WTC11 (cell line): ENCODE results near the gene RLF.

ENCODE experiments used
- AFF4 ChIP-seq: sonication (generic); formaldehyde crosslinking; IDR thresholded peaks from 2 replicates; pipeline ENCODE4 v1.8.1; 2023; ENCODE audit warnings: mild to moderate bottlenecking, missing genetic modification reagents, borderline replicate concordance
- ARID4B ChIP-seq: sonication (generic); formaldehyde crosslinking; IDR thresholded peaks from 2 replicates; pipeline ENCODE4 v1.8.0; 2023; ENCODE audit warnings: missing genetic modification reagents, mild to moderate bottlenecking, borderline replicate concordance
- CTCF ChIP-seq: fragments of 200-600 bp; IDR thresholded peaks from 2 replicates; pipeline ENCODE4 v1.8.0; 2022; ENCODE audit warnings: antibody characterized with exemption
- ELF4 ChIP-seq: sonication (generic); formaldehyde crosslinking; IDR thresholded peaks from 2 replicates; pipeline ENCODE4 v1.8.1; 2022; ENCODE audit warnings: low read depth, mild to moderate bottlenecking, moderate library complexity, missing genetic modification reagents
- ESRRA ChIP-seq: sonication (generic); formaldehyde crosslinking; IDR thresholded peaks from 2 replicates; pipeline ENCODE4 v1.8.1; 2022; ENCODE audit warnings: mild to moderate bottlenecking, missing genetic modification reagents, borderline replicate concordance
- ETV6 ChIP-seq: sonication (generic); formaldehyde crosslinking; IDR thresholded peaks from 2 replicates; pipeline ENCODE4 v1.8.1; 2022; ENCODE audit warnings: mild to moderate bottlenecking, missing genetic modification reagents
- GABPB1 ChIP-seq: sonication (generic); formaldehyde crosslinking; IDR thresholded peaks from 2 replicates; pipeline ENCODE4 v1.8.1; 2023; ENCODE audit warnings: mild to moderate bottlenecking, missing genetic modification reagents
- JUN ChIP-seq: sonication (generic); formaldehyde crosslinking; IDR thresholded peaks from 2 replicates; pipeline ENCODE4 v1.8.0; 2023; ENCODE audit warnings: mild to moderate bottlenecking, missing genetic modification reagents
- KAT7 ChIP-seq: sonication (generic); formaldehyde crosslinking; IDR thresholded peaks from 2 replicates; pipeline ENCODE4 v1.8.1; 2023; ENCODE audit warnings: missing genetic modification reagents, mild to moderate bottlenecking, borderline replicate concordance
- NR3C1 ChIP-seq: sonication (generic); formaldehyde crosslinking; conservative IDR thresholded peaks from 2 replicates; pipeline ENCODE4 v1.8.1; 2023; ENCODE audit warnings: low read depth, mild to moderate bottlenecking, missing genetic modification reagents
- SMAD4 ChIP-seq: sonication (generic); formaldehyde crosslinking; IDR thresholded peaks from 2 replicates; pipeline ENCODE4 v1.8.0; 2022; ENCODE audit warnings: mild to moderate bottlenecking, missing genetic modification reagents
- SOX15 ChIP-seq: fragments of 250-450 bp; sonication (Bioruptor Pico); IDR thresholded peaks from 2 replicates; pipeline ENCODE4 v1.9.0; 2021; ENCODE audit warnings: mild to moderate bottlenecking
- ZBTB43 ChIP-seq: sonication (generic); formaldehyde crosslinking; IDR thresholded peaks from 2 replicates; pipeline ENCODE4 v1.8.1; 2023; ENCODE audit warnings: mild to moderate bottlenecking, missing genetic modification reagents
- TF ChIP-seq, protein P1 (sequence below): sonication (generic); formaldehyde crosslinking; IDR thresholded peaks from 2 replicates; pipeline ENCODE4 v1.8.0; 2023; ENCODE audit warnings: missing genetic modification reagents

DNA sequence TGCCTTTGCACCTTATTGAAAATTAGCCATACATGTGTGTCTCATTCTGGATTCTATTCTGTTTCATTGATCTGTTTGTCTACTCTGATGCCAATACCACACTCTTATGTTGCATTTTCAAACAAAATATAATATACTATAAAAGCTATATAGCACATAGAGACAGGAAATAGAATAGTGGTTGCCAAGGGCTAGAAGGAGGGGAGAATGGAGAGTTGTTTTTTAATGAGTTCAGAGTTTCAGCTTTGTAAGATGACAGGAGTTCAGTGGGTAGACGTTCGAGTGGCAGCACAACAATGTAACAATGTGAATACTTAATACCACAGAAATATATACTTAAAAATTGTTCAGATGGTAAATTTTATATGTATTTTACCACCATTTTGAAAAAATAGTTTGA, 17.0 kb downstream of the RLF start:
- TF ChIP-seq ZBTB43 (CRISPR knock-in tag): no peak
- TF ChIP-seq CTCF: no peak
- no peak for TF ChIP-seq ESRRA (CRISPR knock-in tag)
- TF ChIP-seq ARID4B (CRISPR knock-in tag): no peak
- TF ChIP-seq, protein P1, sequence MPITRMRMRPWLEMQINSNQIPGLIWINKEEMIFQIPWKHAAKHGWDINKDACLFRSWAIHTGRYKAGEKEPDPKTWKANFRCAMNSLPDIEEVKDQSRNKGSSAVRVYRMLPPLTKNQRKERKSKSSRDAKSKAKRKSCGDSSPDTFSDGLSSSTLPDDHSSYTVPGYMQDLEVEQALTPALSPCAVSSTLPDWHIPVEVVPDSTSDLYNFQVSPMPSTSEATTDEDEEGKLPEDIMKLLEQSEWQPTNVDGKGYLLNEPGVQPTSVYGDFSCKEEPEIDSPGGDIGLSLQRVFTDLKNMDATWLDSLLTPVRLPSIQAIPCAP (CRISPR knock-in tag): no peak
- no peak for TF ChIP-seq GABPB1 (CRISPR knock-in tag)
- no peak for TF ChIP-seq SOX15 (CRISPR knock-in tag)
- no peak for TF ChIP-seq ETV6 (CRISPR knock-in tag)
- no peak for TF ChIP-seq KAT7
- no peak for TF ChIP-seq AFF4 (CRISPR knock-in tag)
- no peak for TF ChIP-seq ELF4 (CRISPR knock-in tag)
- no peak for TF ChIP-seq JUN
- no peak for TF ChIP-seq NR3C1 (CRISPR knock-in tag)
- TF ChIP-seq SMAD4: no peak
